IMR-90 (cell line): ENCODE measurements around the gene MRGPRE. TPM values are rescaled to one million over a fixed set of nuclear protein-coding genes. Genes with fewer than 3 reads are reported as not detected.
"Not testable (repeated sequence)": the region's sequence is repeated elsewhere in the genome, so short reads cannot be mapped to it uniquely, and the experiment has no call there.

Experiments used
- ATAC-seq: fragments of 200-7000 bp; cut with Tn5 transposase; 2 replicates; pipeline ENCODE4 v1.9.1; 2020; ENCODE audit warnings: low read depth, mild to moderate bottlenecking, moderate library complexity
- Bru-seq: library from RNA; stranded (reverse); fragments of 400-500 nt; gene quantifications from one replicate; lab custom pipeline; 2021; lab: Mats Ljungman, UMichigan
- BruChase-seq, 2 experiments: library from RNA; stranded (reverse); fragments of 400-500 nt; gene quantifications; one replicate each; lab custom pipeline; 2021; lab: Mats Ljungman, UMichigan
- BruUV-seq: library from RNA; stranded (reverse); fragments of 400-500 nt; replicated peaks from 2 replicates; lab custom pipeline; 2021; lab: Mats Ljungman, UMichigan
- CTCF ChIA-PET: fragments of 300-600 bp; formaldehyde crosslinking; extraction: SDS; loops from one replicate; lab custom pipeline; 2021; ENCODE audit warnings: antibody characterized with exemption; lab: Yijun Ruan, JAX
- POLR2A ChIA-PET: fragments of 300-600 bp; sonication (Branson Sonifier 250); formaldehyde crosslinking; loops from one replicate; lab custom pipeline; 2022; ENCODE audit warnings: antibody characterized with exemption; ENCODE audit not compliant: unreplicated experiment; lab: Charles Lee
- DNase-seq: peaks from one replicate; pipeline ENCODE4 v3.0.0; 2013
- H2AFZ ChIP-seq: replicated peaks from 2 replicates; pipeline ENCODE3; 2013; ENCODE audit warnings: low read length, mild to moderate bottlenecking; ENCODE audit not compliant: poor library complexity
- H2AK5ac ChIP-seq: 2 replicates; pipeline ENCODE4 v1.6.1; 2013; ENCODE audit warnings: low read depth, low read length, inconsistent platforms
- H2AK9ac ChIP-seq: replicated peaks from 2 replicates; pipeline ENCODE3; 2013; ENCODE audit warnings: mild to moderate bottlenecking, low read depth, low read length, moderate library complexity; ENCODE audit not compliant: poor library complexity
- H2BK120ac ChIP-seq: 2 replicates; pipeline ENCODE4 v1.6.1; 2013; ENCODE audit warnings: low read depth, low read length, inconsistent platforms
- H2BK15ac ChIP-seq: 3 replicates; pipeline ENCODE4 v1.6.1; 2013; ENCODE audit warnings: low read depth, low read length, inconsistent platforms
- H2BK20ac ChIP-seq: 2 replicates; pipeline ENCODE4 v1.6.1; 2013; ENCODE audit warnings: low read depth, mild to moderate bottlenecking, inconsistent platforms, low read length, moderate library complexity
- H2BK5ac ChIP-seq: 2 replicates; pipeline ENCODE4 v1.6.1; 2013; ENCODE audit warnings: mild to moderate bottlenecking, low read depth, low read length, inconsistent platforms; ENCODE audit not compliant: poor library complexity, severe bottlenecking
- H3K14ac ChIP-seq: replicated peaks from 2 replicates; pipeline ENCODE4 v1.6.1; 2013; ENCODE audit warnings: low read depth, low read length, inconsistent platforms
- H3K18ac ChIP-seq: 2 replicates; pipeline ENCODE4 v1.6.1; 2013; ENCODE audit warnings: low read depth, low read length, control low read depth
- H3K23ac ChIP-seq: 2 replicates; pipeline ENCODE4 v1.6.1; 2013; ENCODE audit warnings: low read depth, low read length, inconsistent platforms
- H3K27ac ChIP-seq: 2 replicates; pipeline ENCODE4 v1.5.1; 2013; ENCODE audit warnings: mild to moderate bottlenecking, control low read depth, low read length; ENCODE audit not compliant: insufficient read depth
- H3K27me3 ChIP-seq: 2 replicates; pipeline ENCODE4 v1.6.1; 2013; ENCODE audit warnings: low read length; ENCODE audit not compliant: control insufficient read depth, insufficient read depth
- H3K36me3 ChIP-seq: 2 replicates; pipeline ENCODE4 v1.6.1; 2013; ENCODE audit warnings: low read length, mixed read lengths; ENCODE audit not compliant: control insufficient read depth, insufficient read depth
- H3K4ac ChIP-seq: 2 replicates; pipeline ENCODE4 v1.6.1; 2013; ENCODE audit warnings: low read depth, low read length, inconsistent platforms
- H3K4me1 ChIP-seq: 2 replicates; pipeline ENCODE4 v1.6.1; 2013; ENCODE audit warnings: low read length, mixed read lengths; ENCODE audit not compliant: control insufficient read depth, insufficient read depth
- H3K4me2 ChIP-seq: 2 replicates; pipeline ENCODE4 v1.6.1; 2013; ENCODE audit warnings: low read depth, mild to moderate bottlenecking, control low read depth, low read length, moderate library complexity
- H3K4me3 ChIP-seq: 2 replicates; pipeline ENCODE4 v1.5.1; 2013; ENCODE audit warnings: low read depth, mild to moderate bottlenecking, control low read depth, low read length, moderate library complexity; ENCODE audit not compliant: insufficient read depth
- H3K56ac ChIP-seq: 2 replicates; pipeline ENCODE4 v1.6.1; 2013; ENCODE audit warnings: low read length, inconsistent platforms; ENCODE audit not compliant: insufficient read depth; ENCODE audit errors: extremely low read depth
- H3K79me1 ChIP-seq, 2 experiments: 2 replicates each; pipeline ENCODE4 v1.6.1; 2013; ENCODE audit warnings: low read length in 2 of 2, inconsistent platforms in 1 of 2, low read depth in 1 of 2
- H3K9ac ChIP-seq: 2 replicates; pipeline ENCODE4 v1.6.1; 2013; ENCODE audit warnings: low read depth, low read length, control low read depth
- H3K9me1 ChIP-seq: 2 replicates; pipeline ENCODE4 v1.6.1; 2013; ENCODE audit warnings: low read length, inconsistent platforms; ENCODE audit not compliant: insufficient read depth
- H3K9me3 ChIP-seq: 2 replicates; pipeline ENCODE4 v1.6.1; 2013; ENCODE audit warnings: low read length; ENCODE audit not compliant: control insufficient read depth, insufficient read depth
- H4K20me1 ChIP-seq: 2 replicates; pipeline ENCODE4 v1.6.1; 2013; ENCODE audit warnings: low read length, inconsistent platforms; ENCODE audit not compliant: insufficient read depth
- H4K5ac ChIP-seq: 2 replicates; pipeline ENCODE4 v1.6.1; 2013; ENCODE audit warnings: mild to moderate bottlenecking, low read depth, low read length, control low read depth
- H4K8ac ChIP-seq, 2 experiments: 2 replicates each; pipeline ENCODE4 v1.6.1; 2013; ENCODE audit warnings: low read depth in 2 of 2, low read length in 2 of 2, control low read depth in 1 of 2, inconsistent platforms in 1 of 2
- H4K91ac ChIP-seq: 2 replicates; pipeline ENCODE4 v1.6.1; 2013; ENCODE audit warnings: low read depth, low read length, inconsistent platforms; ENCODE audit not compliant: insufficient read depth
- FOS ChIP-seq: fragments of 150-350 bp; IDR thresholded peaks from 2 replicates; pipeline ENCODE4 v1.6.1; 2016; ENCODE audit warnings: low read depth, low read length
- MAFK ChIP-seq: IDR thresholded peaks from 2 replicates; pipeline ENCODE4 v1.6.1; 2012; ENCODE audit warnings: low read depth, low read length, improper control_type of control experiment
- RAD21 ChIP-seq: IDR thresholded peaks from 2 replicates; pipeline ENCODE4 v1.6.1; 2012; ENCODE audit warnings: low read length, improper control_type of control experiment
- SMC3 ChIP-seq: fragments of 150-350 bp; IDR thresholded peaks from 2 replicates; pipeline ENCODE4 v1.6.1; 2016; ENCODE audit warnings: low read depth, mild to moderate bottlenecking, antibody characterized with exemption, low read length, moderate library complexity
- WGBS, 2 experiments: methylation state at CpG; one replicate each; pipeline versions ENCODE4 v1.1.5 to v1.1.7; 2013; ENCODE audit warnings: missing lambda C conversion rate in 2 of 2; ENCODE audit not compliant: insufficient read length in 1 of 2; ENCODE audit errors: extremely low coverage in 2 of 2; 5-methylcytosine and 5-hydroxymethylcytosine counted together
- dilution Hi-C: fragments of 300-500 bp; cut with HindIII; formaldehyde crosslinking; loops from one replicate; pipeline ENCODE4 v1.14.3; 2018; ENCODE audit warnings: low sequenced_read_pairs; ENCODE audit not compliant: unreplicated experiment
- in situ Hi-C: fragments of 300-500 bp; cut with MboI; formaldehyde crosslinking; loops from 3 replicates; pipeline ENCODE4 v1.14.3; 2019; ENCODE audit warnings: low sequenced_read_pairs, inconsistent platforms, mixed read lengths
- intact Hi-C: fragments of 100-400 bp; cut with micrococcal nuclease; formaldehyde crosslinking; loops from 2 replicates; pipeline ENCODE4 v1.10.0; 2022
- long read RNA-seq: library from polyadenylated mRNA; unstranded; transcript quantifications from one replicate; pipeline ENCODE4 v2.0.0, GENCODE V29; 2021; ENCODE audit not compliant: unreplicated experiment
- polyA plus RNA-seq, 3 experiments: library from polyadenylated mRNA; depleted of rRNA; stranded (reverse); fragments of >200 nt; gene quantifications; 2 replicates each; pipeline ENCODE4 v1.2.3, GENCODE V29; 2012; ENCODE audit warnings: low replicate concordance in 1 of 3
- total RNA-seq: library from RNA; depleted of rRNA; stranded (reverse); fragments of >200 nt; gene quantifications from 2 replicates; pipeline ENCODE4 v1.2.3, GENCODE V29; 2012; rRNA removed

MRGPRE gene
- total RNA-seq (not detected in 2 replicates), polyA plus RNA-seq (2012; rRNA removed) (not detected in 2 replicates), Bru-seq, nascent RNA (not detected), BruChase-seq, experiment 1, labeled RNA remaining after a 6-hour chase (not detected), BruChase-seq, experiment 2, labeled RNA remaining after a 2-hour chase (not detected)
- not detected in 2 replicates for polyA plus RNA-seq (2012; cell fraction: cytosol; rRNA removed)
- not detected in 2 replicates for polyA plus RNA-seq (2012; cell fraction: nucleus; rRNA removed; ENCODE audit: low replicate concordance)
- long read RNA-seq, result 0 reads

GRCh38 chr11:3231851-3232744 is at the start of gene MRGPRE:
Gene MRGPRE, minus strand, starts transcription at chr11:3232417. Its CDS starts 3,618 bp downstream, at chr11:3228799.
- POLR2A ChIA-PET, result no interaction called here
- Histone ChIP-seq H3K36me3 (no peaks in the 10 kb centered on the region), H2AFZ (no peak within 1 kb of the TSS)

GRCh38 chr11:3281146-3281545 is 48.9 kb upstream of the MRGPRE start:
- CTCF ChIA-PET, H4K20me1 ChIP-seq, H3K9me1 ChIP-seq, H3K27ac ChIP-seq, H2AFZ ChIP-seq, H3K4me3 ChIP-seq, H3K23ac ChIP-seq, H3K14ac ChIP-seq, H4K8ac ChIP-seq, H3K27me3 ChIP-seq, H2BK20ac ChIP-seq, POLR2A ChIA-PET, H2AK5ac ChIP-seq, BruUV-seq, H3K18ac ChIP-seq, H2AK9ac ChIP-seq, H3K9ac ChIP-seq, H4K91ac ChIP-seq, dilution Hi-C loops, in situ Hi-C loops, H3K4ac ChIP-seq, H3K36me3 ChIP-seq, H3K4me2 ChIP-seq, H2BK120ac ChIP-seq, intact Hi-C loops, H3K4me1 ChIP-seq, H2BK5ac ChIP-seq, H2BK15ac ChIP-seq, DNase-seq, ATAC-seq, H3K9me3 ChIP-seq, H4K5ac ChIP-seq, H3K56ac ChIP-seq, H3K79me1 ChIP-seq: not testable (repeated sequence)
- no CpG with 5 or more reads among the region's 10 CpGs for WGBS, 2 experiments

More at GRCh38 chr11:3231851-3232744, at the start of gene MRGPRE:
- H3K4me1 ChIP-seq, result no peaks in the 10 kb centered on the region
- dilution Hi-C loops (no loop called here), in situ Hi-C loops (no loop called here), intact Hi-C loops (no loop called here)
- no peak within 1 kb of the TSS for H4K8ac ChIP-seq
- no peaks in the 10 kb centered on the region for H3K9me1 ChIP-seq
- H3K56ac ChIP-seq, result no peak within 1 kb of the TSS
- no peak within 1 kb of the TSS for H3K4ac ChIP-seq
- no peak within 1 kb of the TSS for H2AK5ac ChIP-seq
- H3K9ac ChIP-seq, result no peak within 1 kb of the TSS
- H2BK20ac ChIP-seq, result no peak within 1 kb of the TSS
- H4K20me1 ChIP-seq, result no peaks in the 10 kb centered on the region
- H4K91ac ChIP-seq, result no peak within 1 kb of the TSS
- no peak within 1 kb of the TSS for H3K23ac ChIP-seq
- H3K27me3 ChIP-seq, result peaks cover 53% of the 10 kb centered on the region
- no peak within 1 kb of the TSS for H3K4me2 ChIP-seq
- 51% methylated on average over 20 of the region's 39 CpGs; no CpG with 5 or more reads in 1 of the 2 experiments for WGBS, 2 experiments
- H2BK120ac ChIP-seq, result no peak within 1 kb of the TSS
- H3K27ac ChIP-seq, result no peak within 1 kb of the TSS
- no peak within 1 kb of the TSS for H2BK15ac ChIP-seq
- no peak within 1 kb of the TSS for H3K14ac ChIP-seq
- no peak within 1 kb of the TSS for H2AK9ac ChIP-seq
- no peak within 1 kb of the TSS for H3K4me3 ChIP-seq
- no TSS peak for BruUV-seq
- ATAC-seq (peak; percentile 24), DNase-seq (no peak)
- TF ChIP-seq FOS (no peak), MAFK (no peak), RAD21 (no peak), SMC3 (no peak)
- H4K5ac ChIP-seq, result no peak within 1 kb of the TSS
- H2BK5ac ChIP-seq, result no peak within 1 kb of the TSS
- H3K18ac ChIP-seq, result no peak within 1 kb of the TSS
- H3K9me3 ChIP-seq, result no peaks in the 10 kb centered on the region
- no peaks in the 10 kb centered on the region for H3K79me1 ChIP-seq
- CTCF ChIA-PET, result no interaction called here
